ENCODE results near the gene MPND. TPM values are rescaled to one million over a fixed set of nuclear protein-coding genes. Genes with fewer than 3 reads are reported as not detected.
A peak's percentile ranks its signal among the peaks of the same experiment; 100 is the strongest.

The MPND gene
- total RNA-seq, 4 donors from 2014 or later, result 8.3 to 26.1 (median 20.8) TPM

DNA sequence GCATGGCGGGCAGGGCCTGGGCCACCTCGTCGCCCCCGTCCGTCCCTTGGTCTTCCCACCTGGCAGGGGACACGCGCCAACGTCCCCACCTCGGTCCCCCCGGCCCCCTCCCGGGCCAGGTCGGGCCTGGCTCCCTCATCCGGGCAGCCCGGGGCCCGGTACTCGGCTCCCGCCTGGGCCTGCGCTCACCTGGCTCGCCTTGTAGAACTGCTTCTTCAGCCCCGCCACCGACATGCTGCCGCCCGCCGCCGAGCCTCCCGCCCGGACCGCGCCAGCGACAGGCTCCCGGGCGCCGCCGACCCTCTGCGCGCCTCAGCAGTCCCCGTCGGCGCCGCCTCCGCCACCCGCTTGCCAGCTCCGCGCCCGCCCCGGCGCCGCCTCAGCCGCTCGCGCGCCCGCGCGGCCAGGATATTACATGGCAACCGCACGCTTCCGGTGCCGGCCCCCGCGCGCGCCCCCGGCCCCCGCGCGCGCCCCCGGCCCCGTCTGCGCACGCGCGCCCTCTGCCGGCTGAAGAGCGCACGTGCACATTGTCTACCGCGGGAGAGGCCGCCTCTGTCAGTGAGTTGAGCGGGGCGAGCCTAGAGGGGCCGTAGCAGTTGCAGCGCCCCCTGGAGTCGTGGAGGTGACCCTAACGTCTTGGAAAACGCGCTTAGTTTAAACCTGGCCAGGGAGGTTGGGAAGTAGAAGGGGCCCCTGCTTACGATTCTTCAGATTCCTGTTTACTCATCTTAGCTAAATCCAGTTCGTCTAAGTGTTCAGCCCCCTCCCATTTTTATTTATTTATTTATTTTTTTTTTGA, 57.0 kb downstream of the MPND start, which contains the start of gene SH3GL1:
Gene SH3GL1, minus strand, starts transcription at position 413 of the 802 bp plus-strand sequence. Its CDS starts 179 bp downstream, at position 234.
- Histone ChIP-seq H3K27me3 (no peaks in the 10 kb centered on the region), H3K4me3 (peak within 1 kb of the TSS; percentile 96 to 99 (median 98)), H3K27ac (peak within 1 kb of the TSS; percentile 96 to 98 (median 96)), H3K4me1 (peaks cover 0 to 22% (median 15%) of the 10 kb centered on the region in 4 donors), H3K9me3 (no peaks in the 10 kb centered on the region), H3K36me3 (peaks cover 0 to 19% (median 0%) of the 10 kb centered on the region in 3 donors)
- peak; percentile 90 to 97 (median 96) for DNase-seq
- TF ChIP-seq, protein P1, sequence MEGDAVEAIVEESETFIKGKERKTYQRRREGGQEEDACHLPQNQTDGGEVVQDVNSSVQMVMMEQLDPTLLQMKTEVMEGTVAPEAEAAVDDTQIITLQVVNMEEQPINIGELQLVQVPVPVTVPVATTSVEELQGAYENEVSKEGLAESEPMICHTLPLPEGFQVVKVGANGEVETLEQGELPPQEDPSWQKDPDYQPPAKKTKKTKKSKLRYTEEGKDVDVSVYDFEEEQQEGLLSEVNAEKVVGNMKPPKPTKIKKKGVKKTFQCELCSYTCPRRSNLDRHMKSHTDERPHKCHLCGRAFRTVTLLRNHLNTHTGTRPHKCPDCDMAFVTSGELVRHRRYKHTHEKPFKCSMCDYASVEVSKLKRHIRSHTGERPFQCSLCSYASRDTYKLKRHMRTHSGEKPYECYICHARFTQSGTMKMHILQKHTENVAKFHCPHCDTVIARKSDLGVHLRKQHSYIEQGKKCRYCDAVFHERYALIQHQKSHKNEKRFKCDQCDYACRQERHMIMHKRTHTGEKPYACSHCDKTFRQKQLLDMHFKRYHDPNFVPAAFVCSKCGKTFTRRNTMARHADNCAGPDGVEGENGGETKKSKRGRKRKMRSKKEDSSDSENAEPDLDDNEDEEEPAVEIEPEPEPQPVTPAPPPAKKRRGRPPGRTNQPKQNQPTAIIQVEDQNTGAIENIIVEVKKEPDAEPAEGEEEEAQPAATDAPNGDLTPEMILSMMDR (IDR thresholded peaks at IDR 0.05), result peak; percentile 94 to 100 (median 99)
- TF ChIP-seq POLR2A (IDR thresholded peaks at IDR 0.05), result peak in 1 of 2 donors; percentile 80

DNA sequence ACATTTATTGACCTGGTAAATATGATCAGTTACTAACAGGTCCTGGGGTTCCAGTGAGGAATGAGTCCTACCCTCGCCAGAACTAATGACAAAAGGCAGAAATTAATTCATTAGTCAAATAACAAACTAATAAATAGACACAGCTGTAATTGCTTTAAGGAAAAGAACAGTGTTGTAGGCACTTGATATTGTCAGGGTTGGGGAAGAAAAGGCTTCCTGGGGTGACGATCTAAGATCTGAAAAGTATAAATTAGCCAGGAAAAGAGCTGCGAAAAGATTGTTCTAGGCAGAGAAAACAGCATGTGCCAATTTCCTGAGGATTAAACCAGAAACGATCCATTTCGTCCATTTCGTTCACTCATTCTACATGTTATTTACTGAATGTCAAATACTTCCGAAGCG, 58.4 kb downstream of the MPND start:
- DNase-seq, result no peak

DNA sequence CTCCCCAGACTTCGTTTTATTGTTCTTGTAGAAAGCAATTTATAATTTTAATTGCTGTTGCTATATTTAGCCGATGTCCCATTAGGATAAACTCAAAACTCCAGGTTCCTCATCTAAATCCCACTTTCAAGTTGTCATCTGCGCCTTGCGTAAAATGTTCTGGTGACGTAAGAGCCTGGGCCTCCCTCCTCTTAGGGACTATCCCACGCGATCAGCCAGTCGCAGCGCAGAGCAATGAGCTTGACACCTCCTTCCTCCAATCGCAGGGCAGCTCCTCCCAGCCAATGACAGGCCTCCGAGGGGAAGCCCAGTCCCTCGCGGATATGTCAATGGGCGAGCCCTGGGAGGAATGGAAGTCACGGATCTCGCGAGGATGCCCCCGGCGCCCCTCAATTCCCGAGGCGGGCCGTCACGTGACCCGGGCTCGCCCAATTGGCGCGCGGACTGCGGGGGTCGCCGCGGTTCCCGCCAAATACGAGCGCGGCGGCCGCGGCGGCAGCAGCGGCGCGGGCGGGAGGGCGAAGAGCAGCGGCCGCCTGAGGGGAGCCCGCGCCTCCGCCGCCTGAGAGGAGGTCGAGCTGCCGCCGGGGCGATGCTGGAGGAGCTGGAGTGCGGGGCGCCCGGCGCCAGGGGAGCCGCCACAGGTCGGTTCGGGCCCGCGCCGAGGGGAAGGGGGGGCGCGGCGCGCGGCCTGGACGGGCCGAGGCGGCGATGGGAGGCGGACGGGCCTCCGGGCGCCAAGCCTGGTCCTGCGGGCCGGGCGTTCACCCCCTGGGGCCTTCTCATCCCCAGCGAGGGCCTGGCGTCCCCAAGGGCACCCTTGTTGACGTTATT, 59.0 kb downstream of the MPND start, which contains the start of gene CHAF1A:
Gene CHAF1A, plus strand, starts transcription at position 470 of the 834 bp plus-strand sequence. Its CDS starts 123 bp downstream, at position 593.
- TF ChIP-seq, protein P1 (IDR thresholded peaks at IDR 0.05), result peak in 2 of 6 experiments; percentile 3
- TF ChIP-seq POLR2A (IDR thresholded peaks at IDR 0.05), result peak in 1 of 2 donors; percentile 54
- H3K27me3 ChIP-seq, result no peaks in the 10 kb centered on the region
- peaks cover 0 to 7% (median 0%) of the 10 kb centered on the region in 3 donors for H3K36me3 ChIP-seq
- DNase-seq, result peak; percentile 99 to 100 (median 99)
- H3K9me3 ChIP-seq, result no peaks in the 10 kb centered on the region
- H3K27ac ChIP-seq, result peak within 1 kb of the TSS; percentile 71 to 90 (median 88)
- peak within 1 kb of the TSS; percentile 65 to 95 (median 75) for H3K4me3 ChIP-seq
- H3K4me1 ChIP-seq, result peaks cover 0 to 22% (median 15%) of the 10 kb centered on the region in 4 donors

More for the DNA sequence above, 58.4 kb downstream of the MPND start:
- peak overlapping the region; percentile 14 to 95 (median 72) for H3K4me3 ChIP-seq
- peaks cover 0 to 22% (median 15%) of the 10 kb centered on the region in 4 donors for H3K4me1 ChIP-seq
- H3K36me3 ChIP-seq, result peaks cover 0 to 9% (median 0%) of the 10 kb centered on the region in 3 donors
- H3K27ac ChIP-seq, result peak overlapping the region; percentile 71 to 90 (median 88)
- no peaks in the 10 kb centered on the region for H3K9me3 ChIP-seq
- TF ChIP-seq, protein P1 (IDR thresholded peaks at IDR 0.05), result no peak
- TF ChIP-seq POLR2A (IDR thresholded peaks at IDR 0.05), result peak in 1 of 2 donors; percentile 15
- no peaks in the 10 kb centered on the region for H3K27me3 ChIP-seq

DNA sequence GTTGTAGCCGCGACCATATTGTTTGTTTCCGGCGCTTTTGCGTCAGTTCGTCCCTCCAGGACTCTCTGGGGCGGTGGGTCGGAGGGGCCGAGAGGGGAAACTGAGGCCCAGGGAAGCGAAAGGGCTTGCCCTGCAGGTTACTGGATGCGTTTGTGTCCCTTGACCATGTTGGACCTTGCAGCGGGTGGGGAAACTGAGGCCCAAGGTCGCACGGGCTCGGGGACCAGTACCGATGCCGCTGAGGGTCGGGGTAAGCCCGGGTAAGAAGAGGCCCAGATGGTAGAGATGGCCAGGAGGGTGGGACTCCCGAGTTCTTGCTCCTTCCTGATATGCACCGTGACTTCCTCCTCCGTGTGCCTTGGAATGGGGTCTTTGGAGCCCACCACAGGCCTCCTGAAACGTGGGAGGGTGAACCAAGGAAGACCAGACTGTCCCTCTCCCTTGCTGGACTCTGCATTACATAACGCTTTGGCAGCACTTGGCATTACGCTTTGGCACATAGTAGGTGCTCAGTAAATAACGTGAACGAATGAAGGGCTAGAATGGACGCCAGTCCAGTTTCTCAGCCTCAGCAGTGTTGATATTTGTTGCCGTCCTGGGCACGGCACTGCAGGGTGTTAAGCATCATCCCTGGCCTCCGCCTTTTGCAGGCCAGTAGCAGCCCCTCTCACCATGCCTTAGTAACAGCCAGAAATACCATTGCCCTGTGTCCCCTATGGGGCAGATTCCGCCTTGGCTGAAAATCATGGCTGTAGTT, 59.8 kb downstream of the MPND start:
- H3K36me3 ChIP-seq, result no peaks in the 10 kb centered on the region
- DNase-seq, result peak in 1 of 3 donors; percentile 53
- H3K27ac ChIP-seq, result peak overlapping the region; percentile 60 to 88 (median 77)
- peak overlapping the region; percentile 65 to 95 (median 75) for H3K4me3 ChIP-seq
- no peak for TF ChIP-seq POLR2A (IDR thresholded peaks at IDR 0.05)
- TF ChIP-seq, protein P1 (IDR thresholded peaks at IDR 0.05), result no peak
- no peaks in the 10 kb centered on the region for H3K9me3 ChIP-seq
- H3K27me3 ChIP-seq, result no peaks in the 10 kb centered on the region
- peaks cover 0 to 22% (median 15%) of the 10 kb centered on the region in 4 donors for H3K4me1 ChIP-seq

Data from Peyer's patch (tissue), 4 donors.